ENCODE measurements around the gene PM20D2.

- TF ChIP-seq EZH2 (IDR thresholded peaks at IDR 0.05) (no peak), POLR2AphosphoS5 (IDR thresholded peaks at IDR 0.05; ENCODE audit: borderline replicate concordance, low read depth, low read length) (no peak), FOXP2 (optimal IDR thresholded peaks at IDR 0.05; ENCODE audit: control extremely low read depth, extremely low read length, insufficient read depth) (no peak)
Observed at GRCh38 chr6:89120371-89120770, 25.5 kb upstream of the PM20D2 start.

Data from SK-N-MC (cell line).